DMS53 treated with DMSO at 0.1 percent for 48 hours (cell line): Measurements from ENCODE around the gene SART1.
"Not testable (repeated sequence)": the region's sequence is repeated elsewhere in the genome, so short reads cannot be mapped to it uniquely, and the experiment has no call there.

Source experiments
- DNase-seq: peaks from one replicate; lab custom pipeline; 2025; ENCODE audit not compliant: unreplicated experiment; lab: John Stamatoyannopoulos, UW

SART1 gene

GRCh38 chr11:66015454-66015881 is 53.9 kb downstream of the SART1 start:
- DNase-seq = no peak

GRCh38 chr11:66015936-66016792 is 54.6 kb downstream of the SART1 start:
- DNase-seq = no peak

- no peak for DNase-seq
Measured at GRCh38 chr11:66016793-66017177, 55.3 kb downstream of the SART1 start.

- no peak for DNase-seq
Measured at GRCh38 chr11:66017321-66017720, 55.8 kb downstream of the SART1 start.

- DNase-seq = no peak
Measured at GRCh38 chr11:66020212-66020611, 58.7 kb downstream of the SART1 start.

- DNase-seq = peak; percentile 76
Measured at GRCh38 chr11:66020618-66021357, 59.3 kb downstream of the SART1 start.

GRCh38 chr11:66022401-66023185 is 61.1 kb downstream of the SART1 start:
- DNase-seq = peak; percentile 47

GRCh38 chr11:66023186-66023440 is 61.6 kb downstream of the SART1 start:
- not testable (repeated sequence) for DNase-seq

GRCh38 chr11:66026017-66026529 is 64.5 kb downstream of the SART1 start, which contains the start of gene CATSPER1:
Gene CATSPER1 (minus strand): TSS chr11:66026479. CDS start chr11:66026379, 100 bp downstream.
- no peak for DNase-seq
